ENCODE results near the gene ABLIM1. TPM values are rescaled to one million over a fixed set of nuclear protein-coding genes. Genes with fewer than 3 reads are reported as not detected.

The ABLIM1 gene
- total and polyA plus RNA-seq, 2 of the 4 experiments (the other 2 are of a cell fraction) = 7.7 to 9.9 TPM

DNA sequence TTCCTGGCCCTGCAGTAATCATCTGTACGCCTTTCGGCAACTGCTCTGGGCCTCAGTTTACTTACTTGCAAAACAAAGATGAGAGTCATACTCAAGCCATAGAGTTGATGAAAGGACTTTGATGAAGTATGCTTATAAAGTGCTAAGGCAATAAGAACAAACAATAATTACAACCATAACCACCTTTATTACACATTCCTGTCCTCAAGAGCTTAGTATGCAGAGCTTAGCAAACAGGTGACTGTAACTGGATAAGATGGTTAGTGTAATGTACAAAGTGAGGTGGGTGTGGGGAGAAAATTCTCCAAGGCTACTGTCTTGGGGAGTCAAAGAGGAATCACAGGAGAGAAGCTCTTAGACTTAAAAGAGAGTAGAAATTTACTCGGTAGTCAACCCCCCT lies 136.8 kb downstream of the ABLIM1 start:
- POLR2A ChIA-PET (ENCODE audit: unreplicated experiment) = no interaction called here
- CTCF ChIA-PET = interaction anchor here (0.6 kb wide), 1 partner anchor 103 kb away, joined by 3 read pairs; no protein-coding TSS in a partner anchor
- dilution Hi-C loops (cut with HindIII; ENCODE audit: low sequenced_read_pairs, unreplicated experiment) (no loop called here), intact Hi-C loops (cut with micrococcal nuclease) (no loop called here), in situ Hi-C loops (cut with MboI; ENCODE audit: low sequenced_read_pairs) (no loop called here)
- Histone ChIP-seq H3K4me2 (ENCODE audit: low read depth, low read length) (no peak overlapping the region), H3K36me3 (ENCODE audit: control insufficient read depth, insufficient read depth, low read length) (no peaks in the 10 kb centered on the region), H3K9me1 (ENCODE audit: insufficient read depth, low read length) (peaks cover 7% of the 10 kb centered on the region; the same call in 1 of the 2 replicates), H2AFZ (replicated peaks; ENCODE audit: low read length, poor library complexity) (no peak overlapping the region), H2AK9ac (replicated peaks; ENCODE audit: low read depth, low read length, poor library complexity) (no peak overlapping the region), H3K23ac (ENCODE audit: low read depth, low read length) (no peak overlapping the region), H3K4me1 (ENCODE audit: control insufficient read depth, insufficient read depth, low read length) (peaks cover 9% of the 10 kb centered on the region), H3K18ac (ENCODE audit: low read depth, low read length) (no peak overlapping the region), H3K27me3 (ENCODE audit: control insufficient read depth, insufficient read depth, low read length) (peaks cover 15% of the 10 kb centered on the region), H2BK15ac (ENCODE audit: low read depth, low read length) (no peak overlapping the region), H4K5ac (ENCODE audit: low read depth, low read length) (no peak overlapping the region), H2AK5ac (ENCODE audit: low read depth, low read length) (no peak overlapping the region), H4K20me1 (ENCODE audit: insufficient read depth, low read length) (no peaks in the 10 kb centered on the region), H3K56ac (ENCODE audit: extremely low read depth, insufficient read depth, low read length) (no peak overlapping the region), H3K9ac (ENCODE audit: low read depth, low read length) (no peak overlapping the region), H3K4me3 (ENCODE audit: insufficient read depth, low read depth, low read length) (no peak overlapping the region), H3K27ac (ENCODE audit: insufficient read depth, low read length) (no peak overlapping the region), H2BK120ac (ENCODE audit: low read depth, low read length) (no peak overlapping the region), H3K9me3 (ENCODE audit: control insufficient read depth, insufficient read depth, low read length) (no peaks in the 10 kb centered on the region), H3K4ac (ENCODE audit: low read depth, low read length) (no peak overlapping the region), H2BK20ac (ENCODE audit: low read depth, low read length) (no peak overlapping the region), H4K8ac (ENCODE audit: low read depth in 2 of 2, low read length in 2 of 2) (no peak overlapping the region), H2BK5ac (ENCODE audit: low read depth, low read length, poor library complexity, severe bottlenecking) (no peak overlapping the region), H3K14ac (replicated peaks; ENCODE audit: low read depth, low read length) (no peak overlapping the region), H4K91ac (ENCODE audit: insufficient read depth, low read depth, low read length) (no peak overlapping the region), H3K79me1 (ENCODE audit: low read depth in 1 of 2, low read length in 2 of 2) (no peaks in the 10 kb centered on the region)
- no peak for ATAC-seq (ENCODE audit: low read depth)
- WGBS, 2 experiments (ENCODE audit: extremely low coverage in 2 of 2, insufficient read length in 1 of 2) = no CpG with 5 or more reads among the region's 3 CpGs
- BruUV-seq (replicated peaks) = no TSS peak
- TF ChIP-seq, protein P1, sequence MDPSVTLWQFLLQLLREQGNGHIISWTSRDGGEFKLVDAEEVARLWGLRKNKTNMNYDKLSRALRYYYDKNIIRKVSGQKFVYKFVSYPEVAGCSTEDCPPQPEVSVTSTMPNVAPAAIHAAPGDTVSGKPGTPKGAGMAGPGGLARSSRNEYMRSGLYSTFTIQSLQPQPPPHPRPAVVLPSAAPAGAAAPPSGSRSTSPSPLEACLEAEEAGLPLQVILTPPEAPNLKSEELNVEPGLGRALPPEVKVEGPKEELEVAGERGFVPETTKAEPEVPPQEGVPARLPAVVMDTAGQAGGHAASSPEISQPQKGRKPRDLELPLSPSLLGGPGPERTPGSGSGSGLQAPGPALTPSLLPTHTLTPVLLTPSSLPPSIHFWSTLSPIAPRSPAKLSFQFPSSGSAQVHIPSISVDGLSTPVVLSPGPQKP (IDR thresholded peaks at IDR 0.05; ENCODE audit: borderline replicate concordance, low read depth, low read length) = no peak
- TF ChIP-seq FOS (IDR thresholded peaks at IDR 0.05; ENCODE audit: low read depth, low read length) (no peak), RAD21 (IDR thresholded peaks at IDR 0.05; ENCODE audit: low read length) (no peak), CEBPB (IDR thresholded peaks at IDR 0.05; ENCODE audit: low read depth, low read length) (no peak), BHLHE40 (IDR thresholded peaks at IDR 0.05; ENCODE audit: low read depth, low read length) (no peak), CHD1 (IDR thresholded peaks at IDR 0.05; ENCODE audit: low read depth, low read length) (no peak), MAFK (IDR thresholded peaks at IDR 0.05; ENCODE audit: low read depth, low read length) (no peak), MAZ (IDR thresholded peaks at IDR 0.05; ENCODE audit: borderline replicate concordance, low read depth, low read length) (no peak), POLR2A (IDR thresholded peaks at IDR 0.05; ENCODE audit: low read depth, low read length) (no peak), SMC3 (IDR thresholded peaks at IDR 0.05; ENCODE audit: low read depth, low read length) (no peak), NFE2L2 (IDR thresholded peaks at IDR 0.05; ENCODE audit: low read depth, low read length) (no peak), RFX5 (IDR thresholded peaks at IDR 0.05; ENCODE audit: low read depth, low read length) (no peak), RCOR1 (IDR thresholded peaks at IDR 0.05; ENCODE audit: insufficient replicate concordance, low read length) (no peak), MXI1 (IDR thresholded peaks at IDR 0.05; ENCODE audit: borderline replicate concordance, low read depth, low read length) (no peak)
- TF ChIP-seq, protein P2, sequence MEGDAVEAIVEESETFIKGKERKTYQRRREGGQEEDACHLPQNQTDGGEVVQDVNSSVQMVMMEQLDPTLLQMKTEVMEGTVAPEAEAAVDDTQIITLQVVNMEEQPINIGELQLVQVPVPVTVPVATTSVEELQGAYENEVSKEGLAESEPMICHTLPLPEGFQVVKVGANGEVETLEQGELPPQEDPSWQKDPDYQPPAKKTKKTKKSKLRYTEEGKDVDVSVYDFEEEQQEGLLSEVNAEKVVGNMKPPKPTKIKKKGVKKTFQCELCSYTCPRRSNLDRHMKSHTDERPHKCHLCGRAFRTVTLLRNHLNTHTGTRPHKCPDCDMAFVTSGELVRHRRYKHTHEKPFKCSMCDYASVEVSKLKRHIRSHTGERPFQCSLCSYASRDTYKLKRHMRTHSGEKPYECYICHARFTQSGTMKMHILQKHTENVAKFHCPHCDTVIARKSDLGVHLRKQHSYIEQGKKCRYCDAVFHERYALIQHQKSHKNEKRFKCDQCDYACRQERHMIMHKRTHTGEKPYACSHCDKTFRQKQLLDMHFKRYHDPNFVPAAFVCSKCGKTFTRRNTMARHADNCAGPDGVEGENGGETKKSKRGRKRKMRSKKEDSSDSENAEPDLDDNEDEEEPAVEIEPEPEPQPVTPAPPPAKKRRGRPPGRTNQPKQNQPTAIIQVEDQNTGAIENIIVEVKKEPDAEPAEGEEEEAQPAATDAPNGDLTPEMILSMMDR (conservative IDR thresholded peaks at IDR 0.05; ENCODE audit: low read depth, low read length) = no peak
- TF ChIP-seq, protein P3, sequence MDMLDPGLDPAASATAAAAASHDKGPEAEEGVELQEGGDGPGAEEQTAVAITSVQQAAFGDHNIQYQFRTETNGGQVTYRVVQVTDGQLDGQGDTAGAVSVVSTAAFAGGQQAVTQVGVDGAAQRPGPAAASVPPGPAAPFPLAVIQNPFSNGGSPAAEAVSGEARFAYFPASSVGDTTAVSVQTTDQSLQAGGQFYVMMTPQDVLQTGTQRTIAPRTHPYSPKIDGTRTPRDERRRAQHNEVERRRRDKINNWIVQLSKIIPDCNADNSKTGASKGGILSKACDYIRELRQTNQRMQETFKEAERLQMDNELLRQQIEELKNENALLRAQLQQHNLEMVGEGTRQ (IDR thresholded peaks at IDR 0.05; ENCODE audit: low read depth, low read length) = no peak
- DNase-seq = no peak

Data from IMR-90 (cell line).